A549 (cell line): ENCODE data around the gene TMEM108. TPM values are rescaled to one million over a fixed set of nuclear protein-coding genes. Genes with fewer than 3 reads are reported as not detected.

Source experiments
- ATAC-seq, 2 experiments: fragments of 200-7000 bp in 1 of 2; fragments of >200 bp in 1 of 2; cut with Nextera tagmentation in 1 of 2; cut with Tn5 transposase in 1 of 2; 3 replicates each; pipeline versions ENCODE4 v1.8.0 to v1.9.1; 2018 to 2020; ENCODE audit warnings: mild to moderate bottlenecking in 1 of 2, moderate library complexity in 1 of 2
- CTCF ChIA-PET: fragments of 300-600 bp; sonication (Branson Sonifier 250); formaldehyde crosslinking; extraction: SDS; loops from one replicate; lab custom pipeline; 2021; ENCODE audit warnings: antibody characterized with exemption, inconsistent platforms; lab: Yijun Ruan, JAX
- POLR2A ChIA-PET: fragments of 350-600 bp; formaldehyde crosslinking; extraction: SDS; loops from one replicate; lab custom pipeline; 2021; ENCODE audit warnings: antibody characterized with exemption, inconsistent platforms; lab: Yijun Ruan, JAX
- DNase-seq, 2 experiments: peaks; one replicate each; pipeline versions ENCODE4 v3.0.0 to v3.0.0-alpha.2; 2011 to 2016; ENCODE audit warnings: low read depth in 1 of 2, low spot score in 1 of 2
- FAIRE-seq: peaks from 2 replicates; lab custom pipeline; 2011; peaks lifted over from hg19 to GRCh38; lab: Jason Lieb, UNC
- H3K27ac ChIP-seq, 2 experiments: fragments of >200 bp; sonication (Bioruptor Twin); formaldehyde crosslinking; 3 replicates each; pipeline ENCODE4 v1.5.1; 2016 to 2017
- H3K4me1 ChIP-seq: fragments of >200 bp; sonication (Bioruptor Twin); formaldehyde crosslinking; 3 replicates; pipeline ENCODE4 v1.6.1; 2016
- H3K4me2 ChIP-seq: fragments of >200 bp; sonication (Bioruptor Twin); formaldehyde crosslinking; 3 replicates; pipeline ENCODE4 v1.6.1; 2016
- H3K4me3 ChIP-seq: fragments of >200 bp; sonication (Bioruptor Twin); formaldehyde crosslinking; 3 replicates; pipeline ENCODE4 v1.5.1; 2016
- H3K9me3 ChIP-seq: fragments of >200 bp; sonication (Bioruptor Twin); formaldehyde crosslinking; 3 replicates; pipeline ENCODE4 v1.6.1; 2016
- ATOH8 ChIP-seq: fragments of 250-450 bp; sonication (Bioruptor Pico); IDR thresholded peaks from 2 replicates; pipeline ENCODE4 v1.5.0; 2020; ENCODE audit warnings: low read depth, mild to moderate bottlenecking, moderate library complexity
- BHLHE40 ChIP-seq: IDR thresholded peaks from 2 replicates; pipeline ENCODE4 v1.6.1; 2012; ENCODE audit warnings: low read depth, low read length, inconsistent platforms
- CHD2 ChIP-seq: fragments of 150-350 bp; IDR thresholded peaks from 2 replicates; pipeline ENCODE4 v1.6.1; 2014; ENCODE audit warnings: low read length; ENCODE audit not compliant: partially characterized antibody
- CHD4 ChIP-seq: fragments of 200-600 bp; sonication (generic); IDR thresholded peaks from 2 replicates; pipeline ENCODE4 v1.6.1; 2016; ENCODE audit warnings: antibody characterized with exemption, mild to moderate bottlenecking, borderline replicate concordance
- ELK1 ChIP-seq: fragments of 150-350 bp; IDR thresholded peaks from 2 replicates; pipeline ENCODE4 v1.6.1; 2014; ENCODE audit warnings: low read depth, mild to moderate bottlenecking, low read length
- EP300 ChIP-seq, 2 experiments: fragments of >200 bp; sonication (Bioruptor Twin); formaldehyde crosslinking; IDR thresholded peaks; 2 replicates in 1 of 2; 3 replicates in 1 of 2; pipeline ENCODE4 v1.6.1; 2016 to 2017
- ESRRA ChIP-seq: fragments of 150-350 bp; IDR thresholded peaks from 2 replicates; pipeline ENCODE4 v1.6.1; 2014; ENCODE audit warnings: mild to moderate bottlenecking, low read length, borderline replicate concordance
- FOSL2 ChIP-seq, 2 experiments: fragments of 450-650 bp in 1 of 2; fragments of >200 bp in 1 of 2; sonication (Bioruptor Twin) in 1 of 2; formaldehyde crosslinking; IDR thresholded peaks; 2 replicates each; pipeline versions ENCODE4 v1.5.0 to v1.6.1; 2016 to 2020; ENCODE audit warnings: mild to moderate bottlenecking in 1 of 2, moderate library complexity in 1 of 2
- FOXS1 ChIP-seq: fragments of 250-450 bp; sonication (Bioruptor Pico); IDR thresholded peaks from 2 replicates; pipeline ENCODE4 v1.5.0; 2020; ENCODE audit warnings: mild to moderate bottlenecking, moderate library complexity
- GATA3 ChIP-seq: IDR thresholded peaks from 2 replicates; pipeline ENCODE4 v1.6.1; 2012; ENCODE audit warnings: borderline replicate concordance
- HDAC2 ChIP-seq: fragments of 200-600 bp; sonication (generic); IDR thresholded peaks from 2 replicates; pipeline ENCODE4 v1.6.1; 2016
- HES2 ChIP-seq: fragments of >200 bp; sonication (Bioruptor Twin); formaldehyde crosslinking; IDR thresholded peaks from 2 replicates; pipeline ENCODE4 v1.6.1; 2016
- HEYL ChIP-seq: fragments of 250-450 bp; sonication (Bioruptor Pico); IDR thresholded peaks from 2 replicates; pipeline ENCODE4 v1.8.0; 2021; ENCODE audit warnings: mild to moderate bottlenecking, moderate library complexity
- HOXB5 ChIP-seq: fragments of 250-450 bp; sonication (Bioruptor Pico); IDR thresholded peaks from 2 replicates; pipeline ENCODE4 v1.5.0; 2020; ENCODE audit warnings: mild to moderate bottlenecking, moderate library complexity
- JUNB ChIP-seq: fragments of >200 bp; sonication (Bioruptor Twin); formaldehyde crosslinking; IDR thresholded peaks from 2 replicates; pipeline ENCODE4 v1.6.1; 2016
- MYC ChIP-seq: IDR thresholded peaks from 2 replicates; pipeline ENCODE4 v1.6.1; 2012; ENCODE audit warnings: mild to moderate bottlenecking, inconsistent platforms, low read length, improper control_type of control experiment, borderline replicate concordance
- NFE2L2 ChIP-seq: fragments of 150-350 bp; conservative IDR thresholded peaks from 2 replicates; pipeline ENCODE4 v1.6.1; 2014; ENCODE audit warnings: low read length
- NPAS2 ChIP-seq: fragments of 250-450 bp; sonication (Bioruptor Pico); IDR thresholded peaks from 2 replicates; pipeline ENCODE4 v1.8.0; 2022; ENCODE audit warnings: mild to moderate bottlenecking, moderate library complexity, borderline replicate concordance
- NR3C1 ChIP-seq: fragments of >200 bp; sonication (Bioruptor Twin); formaldehyde crosslinking; IDR thresholded peaks from 3 replicates; pipeline ENCODE4 v1.6.1; 2017
- PBX3 ChIP-seq: IDR thresholded peaks from 2 replicates; pipeline ENCODE4 v1.6.1; 2012
- PHF8 ChIP-seq: fragments of 200-600 bp; sonication (generic); IDR thresholded peaks from 2 replicates; pipeline ENCODE4 v1.6.1; 2016; ENCODE audit warnings: low read depth, mild to moderate bottlenecking, antibody characterized with exemption, moderate library complexity, borderline replicate concordance
- POLR2AphosphoS2 ChIP-seq: conservative IDR thresholded peaks from 2 replicates; pipeline ENCODE4 v1.6.1; 2012; ENCODE audit warnings: low read length, improper control_type of control experiment, inconsistent platforms
- RAD21 ChIP-seq, 2 experiments: fragments of >200 bp in 1 of 2; sonication (Bioruptor Twin) in 1 of 2; formaldehyde crosslinking in 1 of 2; IDR thresholded peaks in 1 of 2; conservative IDR thresholded peaks in 1 of 2; 2 replicates in 1 of 2; 3 replicates in 1 of 2; pipeline ENCODE4 v1.6.1; 2012 to 2018; ENCODE audit warnings: inconsistent platforms in 1 of 2
- RARB ChIP-seq: fragments of 250-450 bp; sonication (Bioruptor Pico); IDR thresholded peaks from 2 replicates; pipeline ENCODE4 v1.8.0; 2021; ENCODE audit warnings: mild to moderate bottlenecking, moderate library complexity
- RNF2 ChIP-seq: fragments of 200-600 bp; sonication (generic); IDR thresholded peaks from 2 replicates; pipeline ENCODE4 v1.6.1; 2016; ENCODE audit warnings: low read depth, mild to moderate bottlenecking, antibody characterized with exemption, moderate library complexity, borderline replicate concordance
- ZSCAN20 ChIP-seq: fragments of 250-450 bp; sonication (Bioruptor Pico); IDR thresholded peaks from 2 replicates; pipeline ENCODE4 v1.8.0; 2022; ENCODE audit warnings: mild to moderate bottlenecking, moderate library complexity
- WGBS: methylation state at CpG from one replicate; pipeline ENCODE4 v1.1.6; 2017; ENCODE audit errors: missing lambda C conversion rate; 5-methylcytosine and 5-hydroxymethylcytosine counted together
- polyA plus RNA-seq, 4 experiments: library from polyadenylated mRNA; depleted of rRNA in 3 of 4; stranded (reverse); fragments of >200 nt; fragmentation: RNase III in 1 of 4; extraction: RNeasy Plus Mini Kit Qiagen cat#74134 plus additional on column Dnase treatment in 1 of 4; gene quantifications; 2 replicates in 3 of 4; 3 replicates in 1 of 4; pipeline ENCODE4 v1.2.3, GENCODE V29; 2011 to 2017

The TMEM108 gene
- polyA plus RNA-seq, 2 of the 4 experiments (the other 2 are of a cell fraction), result not detected

GRCh38 chr3:133047980-133048379, 9.8 kb downstream of the TMEM108 start:
- H3K27ac ChIP-seq, result no peak overlapping the region
- no peaks in the 10 kb centered on the region for H3K9me3 ChIP-seq
- no peaks in the 10 kb centered on the region for H3K4me1 ChIP-seq
- DNase-seq, result no peak
- FAIRE-seq, result no peak
- H3K4me3 ChIP-seq, result no peak overlapping the region
- CTCF ChIA-PET, result interaction anchor here (1.2 kb wide), 1 partner anchor 10 kb away, joined by 3 read pairs; no protein-coding TSS in a partner anchor
- no peak for ATAC-seq
- 0% methylated on average over 1 of the region's 1 CpG for WGBS
- POLR2A ChIA-PET, result no interaction called here
- no peak overlapping the region for H3K4me2 ChIP-seq
- TF ChIP-seq FOXS1 (CRISPR knock-in tag), result no peak
- no peak for TF ChIP-seq PHF8
- TF ChIP-seq HOXB5 (CRISPR knock-in tag), result no peak
- TF ChIP-seq POLR2AphosphoS2, result no peak
- no peak for TF ChIP-seq GATA3
- no peak for TF ChIP-seq NFE2L2
- TF ChIP-seq HES2, result no peak
- no peak for TF ChIP-seq ELK1
- no peak for TF ChIP-seq CHD4
- no peak for TF ChIP-seq ESRRA
- no peak for TF ChIP-seq RNF2
- TF ChIP-seq MYC, result no peak

- ChIA-PET POLR2A (no interaction called here), CTCF (no interaction called here)
- FAIRE-seq (no peak), ATAC-seq (no peak), DNase-seq (no peak)
- no peak for TF ChIP-seq EP300 (IDR thresholded peaks at IDR 0.05)
- no peak for TF ChIP-seq CHD2
- TF ChIP-seq HEYL (CRISPR knock-in tag), result no peak
- no peak for TF ChIP-seq NPAS2 (CRISPR knock-in tag)
- no peak for TF ChIP-seq BHLHE40
- TF ChIP-seq HDAC2, result no peak
- no peak for TF ChIP-seq MYC
- no peaks in the 10 kb centered on the region for H3K4me1 ChIP-seq
- H3K27ac ChIP-seq, result no peak overlapping the region
- no peak overlapping the region for H3K4me2 ChIP-seq
- WGBS, result 28% methylated on average over 2 of the region's 2 CpGs
- no peaks in the 10 kb centered on the region for H3K9me3 ChIP-seq
- no peak overlapping the region for H3K4me3 ChIP-seq
These were observed 11.3 kb downstream of the TMEM108 start for GRCh38 chr3:133049491-133049890.

GRCh38 chr3:133050891-133051290, 12.7 kb downstream of the TMEM108 start:
- H3K4me3 ChIP-seq, result no peak overlapping the region
- ATAC-seq (no peak), DNase-seq (no peak), FAIRE-seq (no peak)
- ChIA-PET POLR2A (no interaction called here), CTCF (interaction anchor here (0.6 to 1.2 kb wide), 2 partner anchors 9 to 521 kb away, joined by 3 to 7 read pairs; no protein-coding TSS in a partner anchor)
- no peaks in the 10 kb centered on the region for H3K9me3 ChIP-seq
- H3K4me1 ChIP-seq, result no peaks in the 10 kb centered on the region
- H3K27ac ChIP-seq, result no peak overlapping the region
- 42% methylated on average over 2 of the region's 2 CpGs for WGBS
- no peak overlapping the region for H3K4me2 ChIP-seq
- TF ChIP-seq HOXB5 (CRISPR knock-in tag) (no peak), ATOH8 (CRISPR knock-in tag) (no peak), JUNB (no peak), ESRRA (no peak), ELK1 (no peak), CHD4 (no peak), PBX3 (no peak), RARB (CRISPR knock-in tag) (no peak), NR3C1 (no peak), ZSCAN20 (no peak), FOSL2 (IDR thresholded peaks at IDR 0.05) (no peak), FOSL2 (CRISPR knock-in tag; IDR thresholded peaks at IDR 0.05) (no peak), RAD21 (conservative IDR thresholded peaks at IDR 0.05 in 1 of 2, IDR thresholded peaks at IDR 0.05 in 1 of 2) (no peak)
